Measurements from ENCODE around the gene LRRC2.

Gene LRRC2

GRCh38 chr3:46521096-46521495, 45.0 kb downstream of the LRRC2 start:
- DNase-seq = no peak

- no peak for DNase-seq
Measured at GRCh38 chr3:46520531-46520930, 45.6 kb downstream of the LRRC2 start.

- DNase-seq = no peak
Measured at GRCh38 chr3:46519952-46520351, 46.1 kb downstream of the LRRC2 start.

- no peak for DNase-seq
Measured at GRCh38 chr3:46517784-46518181, 48.3 kb downstream of the LRRC2 start.

GRCh38 chr3:46517016-46517783, 48.9 kb downstream of the LRRC2 start:
- DNase-seq = no peak

- DNase-seq = no peak
Measured at GRCh38 chr3:46516521-46516920, 49.6 kb downstream of the LRRC2 start.

- DNase-seq = no peak
Measured at GRCh38 chr3:46512191-46512749, 53.8 kb downstream of the LRRC2 start.

GRCh38 chr3:46509661-46510187, 56.4 kb downstream of the LRRC2 start:
- DNase-seq = no peak

GRCh38 chr3:46508850-46509591, 57.1 kb downstream of the LRRC2 start:
- DNase-seq = no peak

GRCh38 chr3:46506526-46506925, 59.6 kb downstream of the LRRC2 start:
- DNase-seq = no peak

- no peak for DNase-seq
Measured at GRCh38 chr3:46505953-46506352, 60.1 kb downstream of the LRRC2 start.

- DNase-seq = peak; percentile 4
Measured at GRCh38 chr3:46504789-46505188, 61.3 kb downstream of the LRRC2 start.

GRCh38 chr3:46503200-46503874, 62.8 kb downstream of the LRRC2 start:
- DNase-seq = no peak

GRCh38 chr3:46501702-46502101, 64.4 kb downstream of the LRRC2 start:
- DNase-seq = no peak

GRCh38 chr3:46500656-46501635, 65.2 kb downstream of the LRRC2 start:
- DNase-seq = no peak

- DNase-seq = no peak
Measured at GRCh38 chr3:46498916-46499519, 67.1 kb downstream of the LRRC2 start.

GRCh38 chr3:46497556-46498265, 68.4 kb downstream of the LRRC2 start, which contains the start of gene RTP3:
RTP3 (plus strand) TSS chr3:46497976; CDS start chr3:46498063, 87 bp downstream.
- DNase-seq = no peak

- peak; percentile 43 for DNase-seq
Measured at GRCh38 chr3:46496746-46497555, 69.2 kb downstream of the LRRC2 start.

- DNase-seq = no peak
Measured at GRCh38 chr3:46495901-46496456, 70.1 kb downstream of the LRRC2 start.

All from CD4-positive, alpha-beta T cell treated with Interleukin-21 for 1 hour (primary cell).